GM23248 (cell line): ENCODE data around the gene NAALAD2.
"Not testable (repeated sequence)": the region's sequence is repeated elsewhere in the genome, so short reads cannot be mapped to it uniquely, and the experiment has no call there.

ENCODE experiments used
- EZH2 ChIP-seq: fragments of 200-600 bp; sonication (generic); IDR thresholded peaks from 2 replicates; pipeline ENCODE4 v1.6.1; 2018; ENCODE audit warnings: antibody characterized with exemption, mild to moderate bottlenecking; ENCODE audit not compliant: insufficient read depth, poor library complexity, severe bottlenecking
- EZH2phosphoT487 ChIP-seq: fragments of 200-600 bp; sonication (generic); IDR thresholded peaks from 2 replicates; pipeline ENCODE4 v1.6.1; 2018; ENCODE audit warnings: antibody characterized with exemption, moderate library complexity, mild to moderate bottlenecking, low read depth; ENCODE audit not compliant: insufficient read depth

GRCh38 chr11:90207992-90208391, 73.5 kb downstream of the NAALAD2 start:
- not testable (repeated sequence) for TF ChIP-seq EZH2, EZH2phosphoT487
